ENCODE measurements around the gene UNC5B.
A peak's percentile ranks its signal among the peaks of the same experiment; 100 is the strongest.

Gene UNC5B

GRCh38 chr10:71309919-71310318 lies 97.5 kb downstream of the UNC5B start:
- TF ChIP-seq CTCF (IDR thresholded peaks at IDR 0.05), result no peak
- Histone ChIP-seq H3K27me3 (peaks cover 0 to 3% of the 10 kb centered on the region in 2 donors), H3K4me3 (no peak overlapping the region), H3K4me1 (peaks cover 0 to 17% (median 5%) of the 10 kb centered on the region in 4 donors), H3K27ac (no peak overlapping the region), H3K9me3 (no peaks in the 10 kb centered on the region), H3K36me3 (no peaks in the 10 kb centered on the region)
- intact Hi-C loops (cut with DNase I; ENCODE audit: low total_unique reads), result loop anchor here (5.0 to 10.0 kb wide), 2 partner anchors 385 to 582 kb away; no protein-coding TSS in a partner anchor
- DNase-seq, result no peak

GRCh38 chr10:71312220-71312619 lies 99.8 kb downstream of the UNC5B start:
- Histone ChIP-seq H3K4me3 (no peak overlapping the region), H3K27ac (no peak overlapping the region), H3K36me3 (no peaks in the 10 kb centered on the region), H3K27me3 (peaks cover 0 to 3% of the 10 kb centered on the region in 2 donors), H3K9me3 (no peaks in the 10 kb centered on the region), H3K4me1 (peaks cover 0 to 17% (median 5%) of the 10 kb centered on the region in 4 donors)
- no peak for TF ChIP-seq CTCF (IDR thresholded peaks at IDR 0.05)
- no peak for DNase-seq
- intact Hi-C loops (cut with DNase I; ENCODE audit: low total_unique reads), result loop anchor here (5.0 to 10.0 kb wide), 2 partner anchors 383 to 580 kb away; no protein-coding TSS in a partner anchor

GRCh38 chr10:71312811-71313789 lies 100.7 kb downstream of the UNC5B start:
- Histone ChIP-seq H3K27ac (no peak overlapping the region), H3K4me1 (peaks cover 0 to 17% (median 5%) of the 10 kb centered on the region in 4 donors), H3K36me3 (no peaks in the 10 kb centered on the region), H3K4me3 (no peak overlapping the region), H3K27me3 (peaks cover 0 to 3% of the 10 kb centered on the region in 2 donors), H3K9me3 (no peaks in the 10 kb centered on the region)
- peak in 1 of 2 donors; percentile 71 for DNase-seq
- no peak for TF ChIP-seq CTCF (IDR thresholded peaks at IDR 0.05)
- intact Hi-C loops (cut with DNase I; ENCODE audit: low total_unique reads), result loop anchor here (5.0 to 10.0 kb wide), 2 partner anchors 382 to 579 kb away; no protein-coding TSS in a partner anchor

GRCh38 chr10:71314028-71314693 lies 101.8 kb downstream of the UNC5B start:
- H3K9me3 ChIP-seq, result no peaks in the 10 kb centered on the region
- peaks cover 0 to 3% of the 10 kb centered on the region in 2 donors for H3K27me3 ChIP-seq
- intact Hi-C loops (cut with DNase I; ENCODE audit: low total_unique reads), result loop anchor here (5.0 to 10.0 kb wide), 2 partner anchors 381 to 578 kb away; no protein-coding TSS in a partner anchor
- no peaks in the 10 kb centered on the region for H3K36me3 ChIP-seq
- peak overlapping the region in 1 of 2 donors; percentile 20 for H3K4me3 ChIP-seq
- H3K27ac ChIP-seq, result no peak overlapping the region
- peaks cover 0 to 22% (median 10%) of the 10 kb centered on the region in 4 donors for H3K4me1 ChIP-seq
- peak; percentile 74 to 95 for TF ChIP-seq CTCF (IDR thresholded peaks at IDR 0.05)
- no peak for DNase-seq

GRCh38 chr10:71314694-71315225 lies 102.4 kb downstream of the UNC5B start:
- H3K4me1 ChIP-seq, result peaks cover 0 to 24% (median 12%) of the 10 kb centered on the region in 4 donors
- intact Hi-C loops (cut with DNase I; ENCODE audit: low total_unique reads), result loop anchor here (5.0 to 10.0 kb wide), 4 partner anchors 258 to 578 kb away; no protein-coding TSS in a partner anchor
- TF ChIP-seq CTCF (IDR thresholded peaks at IDR 0.05), result no peak
- H3K9me3 ChIP-seq, result no peaks in the 10 kb centered on the region
- no peak for DNase-seq
- H3K4me3 ChIP-seq, result peak overlapping the region in 1 of 2 donors; percentile 20
- H3K27ac ChIP-seq, result no peak overlapping the region
- no peaks in the 10 kb centered on the region for H3K27me3 ChIP-seq
- no peaks in the 10 kb centered on the region for H3K36me3 ChIP-seq

All from tibial artery (tissue), 4 donors.